A673 (cell line): Measurements from ENCODE around the gene CFAP52. TPM values are rescaled to one million over a fixed set of nuclear protein-coding genes. Genes with fewer than 3 reads are reported as not detected.

Experiments used
- BruUV-seq: library from RNA; stranded (reverse); fragments of 400-500 nt; replicated peaks from 2 replicates; lab custom pipeline; 2021; lab: Mats Ljungman, UMichigan
- CTCF ChIA-PET: fragments of 300-600 bp; sonication (Branson Sonifier 250); formaldehyde crosslinking; loops from one replicate; lab custom pipeline; 2022; ENCODE audit warnings: antibody characterized with exemption; lab: Charles Lee
- POLR2A ChIA-PET: fragments of 300-600 bp; sonication (Branson Sonifier 250); formaldehyde crosslinking; loops from one replicate; lab custom pipeline; 2022; ENCODE audit warnings: antibody characterized with exemption; ENCODE audit not compliant: low non-redundant PET; lab: Charles Lee
- DNase-seq: peaks from one replicate; pipeline ENCODE4 v3.0.0-alpha.2; 2015; ENCODE audit warnings: low spot score
- H3K27ac ChIP-seq: fragments of 200-600 bp; sonication (generic); 2 replicates; pipeline ENCODE4 v1.5.1; 2016; ENCODE audit warnings: mixed run types, low read depth, mild to moderate bottlenecking, mixed read lengths, antibody characterized with exemption, low read length; ENCODE audit not compliant: poor library complexity, severe bottlenecking
- H3K27me3 ChIP-seq: fragments of 200-600 bp; sonication (generic); replicated peaks from 2 replicates; pipeline ENCODE4 v1.6.1; 2017; ENCODE audit warnings: mixed run types, low read depth, mild to moderate bottlenecking, mixed read lengths, antibody characterized with exemption, low read length; ENCODE audit not compliant: insufficient read depth, poor library complexity
- H3K36me3 ChIP-seq: fragments of 200-600 bp; sonication (generic); 2 replicates; pipeline ENCODE4 v1.6.1; 2016; ENCODE audit warnings: mixed run types, mild to moderate bottlenecking, mixed read lengths, antibody characterized with exemption, low read length; ENCODE audit not compliant: insufficient read depth, poor library complexity, severe bottlenecking
- H3K4me1 ChIP-seq: fragments of 200-600 bp; sonication (generic); 2 replicates; pipeline ENCODE4 v1.6.1; 2017; ENCODE audit warnings: mixed run types, mild to moderate bottlenecking, mixed read lengths, antibody characterized with exemption, low read length; ENCODE audit not compliant: insufficient read depth, poor library complexity, severe bottlenecking
- H3K4me3 ChIP-seq: fragments of 200-600 bp; sonication (generic); 2 replicates; pipeline ENCODE4 v1.5.1; 2016; ENCODE audit warnings: low read depth, mixed run types, mild to moderate bottlenecking, mixed read lengths, low read length; ENCODE audit not compliant: poor library complexity, severe bottlenecking
- H3K9me3 ChIP-seq: fragments of 200-600 bp; sonication (generic); 2 replicates; pipeline ENCODE4 v1.6.1; 2016; ENCODE audit warnings: mixed run types, low read depth, mild to moderate bottlenecking, mixed read lengths, antibody characterized with exemption, low read length; ENCODE audit not compliant: poor library complexity, severe bottlenecking
- CTCF ChIP-seq: fragments of 300-800, 200-600 bp; sonication (generic); conservative IDR thresholded peaks from 2 replicates; pipeline ENCODE4 v1.5.1; 2017; ENCODE audit warnings: low read depth, mild to moderate bottlenecking, antibody characterized with exemption, low read length, moderate library complexity, mixed read lengths
- EZH2 ChIP-seq: fragments of 200-600 bp; sonication (generic); IDR thresholded peaks from 2 replicates; pipeline ENCODE4 v1.6.1; 2017; ENCODE audit warnings: borderline replicate concordance, low read depth, mild to moderate bottlenecking, mixed read lengths, antibody characterized with exemption, low read length; ENCODE audit not compliant: poor library complexity, severe bottlenecking
- intact Hi-C: fragments of 100-400 bp; cut with micrococcal nuclease; formaldehyde crosslinking; loops from one replicate; pipeline ENCODE4 v1.10.0; 2022; ENCODE audit not compliant: unreplicated experiment
- total RNA-seq: library from RNA; stranded (reverse); gene quantifications from 2 replicates; pipeline ENCODE4 v1.2.3, GENCODE V29; 2021

CFAP52 gene
- total RNA-seq, 1 experiment from 2014 or later = not detected

GRCh38 chr17:9672266-9672665, 95.8 kb downstream of the CFAP52 start:
- BruUV-seq = no TSS peak
- ChIA-PET CTCF (no interaction called here), POLR2A (no interaction called here)
- Histone ChIP-seq H3K4me1 (no peaks in the 10 kb centered on the region), H3K27me3 (peaks cover 38% of the 10 kb centered on the region), H3K4me3 (no peak overlapping the region), H3K36me3 (no peaks in the 10 kb centered on the region), H3K27ac (no peak overlapping the region), H3K9me3 (no peaks in the 10 kb centered on the region)
- intact Hi-C loops = no loop called here
- no peak for DNase-seq
- no peak for TF ChIP-seq CTCF
- TF ChIP-seq EZH2 = no peak

DNA sequence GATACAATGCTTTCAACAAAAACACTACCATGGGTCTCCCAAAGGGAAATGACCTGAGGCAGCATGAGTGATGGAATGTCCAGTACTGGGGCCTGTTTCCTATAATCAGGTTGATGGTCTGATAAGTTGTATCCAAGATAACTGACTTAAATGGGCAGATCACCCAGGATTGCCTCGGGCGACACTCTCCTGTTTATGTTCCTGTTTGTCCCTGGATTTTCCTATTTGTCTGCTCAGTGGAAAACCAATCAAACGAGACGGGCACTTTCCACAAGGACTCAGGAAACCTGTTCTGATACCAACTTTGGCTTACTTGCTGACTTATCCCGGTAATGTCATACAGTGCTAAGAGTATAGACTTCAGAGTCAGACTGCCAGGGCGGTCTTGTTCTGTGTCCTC, 96.2 kb downstream of the CFAP52 start:
- Histone ChIP-seq H3K4me3 (no peak overlapping the region), H3K36me3 (no peaks in the 10 kb centered on the region), H3K27me3 (peaks cover 36% of the 10 kb centered on the region), H3K27ac (no peak overlapping the region), H3K9me3 (no peaks in the 10 kb centered on the region), H3K4me1 (no peaks in the 10 kb centered on the region)
- POLR2A ChIA-PET = no interaction called here
- no TSS peak for BruUV-seq
- DNase-seq = no peak
- no peak for TF ChIP-seq CTCF
- no peak for TF ChIP-seq EZH2
- CTCF ChIA-PET = no interaction called here
- intact Hi-C loops = no loop called here

GRCh38 chr17:9676084-9676483, 99.6 kb downstream of the CFAP52 start:
- peaks cover 9% of the 10 kb centered on the region for H3K9me3 ChIP-seq
- no peak overlapping the region for H3K27ac ChIP-seq
- no TSS peak for BruUV-seq
- intact Hi-C loops = loop anchor here (1.0 kb wide), 1 partner anchor 99 kb away; no protein-coding TSS in a partner anchor
- DNase-seq = peak; percentile 23
- TF ChIP-seq EZH2 (no peak), CTCF (peak; percentile 43; the same call in 1 of the 2 replicates)
- H3K27me3 ChIP-seq = peaks cover 13% of the 10 kb centered on the region
- no peak overlapping the region for H3K4me3 ChIP-seq
- H3K4me1 ChIP-seq = no peaks in the 10 kb centered on the region
- POLR2A ChIA-PET = no interaction called here
- CTCF ChIA-PET = no interaction called here
- no peaks in the 10 kb centered on the region for H3K36me3 ChIP-seq
